A549 (cell line): ENCODE results near the gene THRA. TPM values are rescaled to one million over a fixed set of nuclear protein-coding genes. Genes with fewer than 3 reads are reported as not detected.
A peak's percentile ranks its signal among the peaks of the same experiment; 100 is the strongest.

ENCODE experiments used
- ATAC-seq, 2 experiments: fragments of 200-7000 bp in 1 of 2; fragments of >200 bp in 1 of 2; cut with Nextera tagmentation in 1 of 2; cut with Tn5 transposase in 1 of 2; 3 replicates each; pipeline versions ENCODE4 v1.8.0 to v1.9.1; 2018 to 2020; ENCODE audit warnings: mild to moderate bottlenecking in 1 of 2, moderate library complexity in 1 of 2
- CTCF ChIA-PET: fragments of 300-600 bp; sonication (Branson Sonifier 250); formaldehyde crosslinking; extraction: SDS; loops from one replicate; lab custom pipeline; 2021; ENCODE audit warnings: antibody characterized with exemption, inconsistent platforms; lab: Yijun Ruan, JAX
- POLR2A ChIA-PET: fragments of 350-600 bp; formaldehyde crosslinking; extraction: SDS; loops from one replicate; lab custom pipeline; 2021; ENCODE audit warnings: antibody characterized with exemption, inconsistent platforms; lab: Yijun Ruan, JAX
- DNase-seq, 2 experiments: peaks; one replicate each; pipeline versions ENCODE4 v3.0.0 to v3.0.0-alpha.2; 2011 to 2016; ENCODE audit warnings: low read depth in 1 of 2, low spot score in 1 of 2
- FAIRE-seq: peaks from 2 replicates; lab custom pipeline; 2011; peaks lifted over from hg19 to GRCh38; lab: Jason Lieb, UNC
- H3K27ac ChIP-seq, 2 experiments: fragments of >200 bp; sonication (Bioruptor Twin); formaldehyde crosslinking; 3 replicates each; pipeline ENCODE4 v1.5.1; 2016 to 2017
- H3K4me1 ChIP-seq: fragments of >200 bp; sonication (Bioruptor Twin); formaldehyde crosslinking; 3 replicates; pipeline ENCODE4 v1.6.1; 2016
- H3K4me2 ChIP-seq: fragments of >200 bp; sonication (Bioruptor Twin); formaldehyde crosslinking; 3 replicates; pipeline ENCODE4 v1.6.1; 2016
- H3K4me3 ChIP-seq: fragments of >200 bp; sonication (Bioruptor Twin); formaldehyde crosslinking; 3 replicates; pipeline ENCODE4 v1.5.1; 2016
- H3K9me3 ChIP-seq: fragments of >200 bp; sonication (Bioruptor Twin); formaldehyde crosslinking; 3 replicates; pipeline ENCODE4 v1.6.1; 2016
- CBX2 ChIP-seq: fragments of 200-600 bp; sonication (generic); IDR thresholded peaks from 2 replicates; pipeline ENCODE4 v1.6.1; 2016; ENCODE audit warnings: low read depth, mild to moderate bottlenecking, borderline replicate concordance
- CEBPB ChIP-seq, 2 experiments: fragments of >200 bp in 1 of 2; sonication (Bioruptor Twin) in 1 of 2; formaldehyde crosslinking in 1 of 2; IDR thresholded peaks; 2 replicates each; pipeline ENCODE4 v1.6.1; 2012 to 2016
- E2F6 ChIP-seq: IDR thresholded peaks from 2 replicates; pipeline ENCODE4 v1.6.1; 2012; ENCODE audit warnings: low read depth, borderline replicate concordance
- EHMT2 ChIP-seq: fragments of 200-600 bp; sonication (generic); IDR thresholded peaks from 2 replicates; pipeline ENCODE4 v1.6.1; 2016; ENCODE audit warnings: antibody characterized with exemption, low read depth, mild to moderate bottlenecking, moderate library complexity
- ELK1 ChIP-seq: fragments of 150-350 bp; IDR thresholded peaks from 2 replicates; pipeline ENCODE4 v1.6.1; 2014; ENCODE audit warnings: low read depth, mild to moderate bottlenecking, low read length
- ESRRA ChIP-seq: fragments of 150-350 bp; IDR thresholded peaks from 2 replicates; pipeline ENCODE4 v1.6.1; 2014; ENCODE audit warnings: mild to moderate bottlenecking, low read length, borderline replicate concordance
- FOXS1 ChIP-seq: fragments of 250-450 bp; sonication (Bioruptor Pico); IDR thresholded peaks from 2 replicates; pipeline ENCODE4 v1.5.0; 2020; ENCODE audit warnings: mild to moderate bottlenecking, moderate library complexity
- GATA3 ChIP-seq: IDR thresholded peaks from 2 replicates; pipeline ENCODE4 v1.6.1; 2012; ENCODE audit warnings: borderline replicate concordance
- HDAC2 ChIP-seq: fragments of 200-600 bp; sonication (generic); IDR thresholded peaks from 2 replicates; pipeline ENCODE4 v1.6.1; 2016
- HMGXB4 ChIP-seq: fragments of 250-450 bp; sonication (Bioruptor Pico); IDR thresholded peaks from 2 replicates; pipeline ENCODE4 v1.5.0; 2021; ENCODE audit warnings: mild to moderate bottlenecking, moderate library complexity, borderline replicate concordance
- HOXA7 ChIP-seq: fragments of 250-450 bp; sonication (Bioruptor Pico); IDR thresholded peaks from 2 replicates; pipeline ENCODE4 v1.5.0; 2020; ENCODE audit warnings: mild to moderate bottlenecking, moderate library complexity
- HOXB5 ChIP-seq: fragments of 250-450 bp; sonication (Bioruptor Pico); IDR thresholded peaks from 2 replicates; pipeline ENCODE4 v1.5.0; 2020; ENCODE audit warnings: mild to moderate bottlenecking, moderate library complexity
- MAZ ChIP-seq: fragments of 150-350 bp; IDR thresholded peaks from 2 replicates; pipeline ENCODE4 v1.6.1; 2014; ENCODE audit warnings: antibody characterized with exemption, low read depth, low read length, borderline replicate concordance
- MYC ChIP-seq: IDR thresholded peaks from 2 replicates; pipeline ENCODE4 v1.6.1; 2012; ENCODE audit warnings: mild to moderate bottlenecking, inconsistent platforms, low read length, improper control_type of control experiment, borderline replicate concordance
- POLR2A ChIP-seq: IDR thresholded peaks from 2 replicates; pipeline ENCODE4 v1.6.1; 2012; ENCODE audit warnings: mild to moderate bottlenecking, low read length
- RAD21 ChIP-seq, 2 experiments: fragments of >200 bp in 1 of 2; sonication (Bioruptor Twin) in 1 of 2; formaldehyde crosslinking in 1 of 2; IDR thresholded peaks in 1 of 2; conservative IDR thresholded peaks in 1 of 2; 2 replicates in 1 of 2; 3 replicates in 1 of 2; pipeline ENCODE4 v1.6.1; 2012 to 2018; ENCODE audit warnings: inconsistent platforms in 1 of 2
- REST ChIP-seq: fragments of 200-600 bp; sonication (generic); IDR thresholded peaks from 2 replicates; pipeline ENCODE4 v1.6.1; 2016; ENCODE audit warnings: antibody characterized with exemption, mild to moderate bottlenecking, moderate library complexity
- RNF2 ChIP-seq: fragments of 200-600 bp; sonication (generic); IDR thresholded peaks from 2 replicates; pipeline ENCODE4 v1.6.1; 2016; ENCODE audit warnings: low read depth, mild to moderate bottlenecking, antibody characterized with exemption, moderate library complexity, borderline replicate concordance
- SMC3 ChIP-seq: fragments of >200 bp; sonication (Bioruptor Twin); formaldehyde crosslinking; IDR thresholded peaks from 3 replicates; pipeline ENCODE4 v1.6.1; 2018; ENCODE audit warnings: inconsistent platforms
- ZC3H11A ChIP-seq: fragments of 450-650 bp; IDR thresholded peaks from 2 replicates; pipeline ENCODE4 v1.6.1; 2014; ENCODE audit warnings: antibody characterized with exemption, mild to moderate bottlenecking
- ZSCAN20 ChIP-seq: fragments of 250-450 bp; sonication (Bioruptor Pico); IDR thresholded peaks from 2 replicates; pipeline ENCODE4 v1.8.0; 2022; ENCODE audit warnings: mild to moderate bottlenecking, moderate library complexity
- WGBS: methylation state at CpG from one replicate; pipeline ENCODE4 v1.1.6; 2017; ENCODE audit errors: missing lambda C conversion rate; 5-methylcytosine and 5-hydroxymethylcytosine counted together
- polyA plus RNA-seq, 4 experiments: library from polyadenylated mRNA; depleted of rRNA in 3 of 4; stranded (reverse); fragments of >200 nt; fragmentation: RNase III in 1 of 4; extraction: RNeasy Plus Mini Kit Qiagen cat#74134 plus additional on column Dnase treatment in 1 of 4; gene quantifications; 2 replicates in 3 of 4; 3 replicates in 1 of 4; pipeline ENCODE4 v1.2.3, GENCODE V29; 2011 to 2017
- TF ChIP-seq, protein P1 (sequence below): fragments of >200 bp; sonication (Bioruptor Twin); formaldehyde crosslinking; IDR thresholded peaks from 3 replicates; pipeline ENCODE4 v1.5.1; 2016
- TF ChIP-seq, protein P2 (sequence below): IDR thresholded peaks from 2 replicates; pipeline ENCODE4 v1.6.1; 2012

Gene THRA
- polyA plus RNA-seq, 2 of the 4 experiments (the other 2 are of a cell fraction), result 20.1 to 22.5 TPM

GRCh38 chr17:40074175-40074512 is 11.4 kb downstream of the THRA start (continued):
- TF ChIP-seq, protein P1, sequence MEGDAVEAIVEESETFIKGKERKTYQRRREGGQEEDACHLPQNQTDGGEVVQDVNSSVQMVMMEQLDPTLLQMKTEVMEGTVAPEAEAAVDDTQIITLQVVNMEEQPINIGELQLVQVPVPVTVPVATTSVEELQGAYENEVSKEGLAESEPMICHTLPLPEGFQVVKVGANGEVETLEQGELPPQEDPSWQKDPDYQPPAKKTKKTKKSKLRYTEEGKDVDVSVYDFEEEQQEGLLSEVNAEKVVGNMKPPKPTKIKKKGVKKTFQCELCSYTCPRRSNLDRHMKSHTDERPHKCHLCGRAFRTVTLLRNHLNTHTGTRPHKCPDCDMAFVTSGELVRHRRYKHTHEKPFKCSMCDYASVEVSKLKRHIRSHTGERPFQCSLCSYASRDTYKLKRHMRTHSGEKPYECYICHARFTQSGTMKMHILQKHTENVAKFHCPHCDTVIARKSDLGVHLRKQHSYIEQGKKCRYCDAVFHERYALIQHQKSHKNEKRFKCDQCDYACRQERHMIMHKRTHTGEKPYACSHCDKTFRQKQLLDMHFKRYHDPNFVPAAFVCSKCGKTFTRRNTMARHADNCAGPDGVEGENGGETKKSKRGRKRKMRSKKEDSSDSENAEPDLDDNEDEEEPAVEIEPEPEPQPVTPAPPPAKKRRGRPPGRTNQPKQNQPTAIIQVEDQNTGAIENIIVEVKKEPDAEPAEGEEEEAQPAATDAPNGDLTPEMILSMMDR, result no peak
- no peak for TF ChIP-seq GATA3
- TF ChIP-seq HOXB5 (CRISPR knock-in tag), result no peak

GRCh38 chr17:40074871-40075200 is 12.1 kb downstream of the THRA start:
- Histone ChIP-seq H3K4me3 (no peak overlapping the region), H3K27ac (peak overlapping the region; percentile 95), H3K4me1 (peaks cover 64% of the 10 kb centered on the region), H3K9me3 (no peaks in the 10 kb centered on the region), H3K4me2 (peak overlapping the region; percentile 64)
- DNase-seq, result no peak
- no peak for TF ChIP-seq HOXA7 (CRISPR knock-in tag)
- no peak for TF ChIP-seq HOXB5 (CRISPR knock-in tag)
- TF ChIP-seq, protein P2, sequence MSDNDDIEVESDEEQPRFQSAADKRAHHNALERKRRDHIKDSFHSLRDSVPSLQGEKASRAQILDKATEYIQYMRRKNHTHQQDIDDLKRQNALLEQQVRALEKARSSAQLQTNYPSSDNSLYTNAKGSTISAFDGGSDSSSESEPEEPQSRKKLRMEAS, result no peak
- no peak for TF ChIP-seq CEBPB (IDR thresholded peaks at IDR 0.05)
- TF ChIP-seq POLR2A, result no peak
- no peak for TF ChIP-seq ZC3H11A
- no peak for TF ChIP-seq RAD21 (conservative IDR thresholded peaks at IDR 0.05 in 1 of 2, IDR thresholded peaks at IDR 0.05 in 1 of 2)
- no peak for TF ChIP-seq E2F6
- TF ChIP-seq GATA3, result no peak
- TF ChIP-seq HDAC2, result no peak
- TF ChIP-seq HMGXB4 (CRISPR knock-in tag), result no peak
- TF ChIP-seq FOXS1 (CRISPR knock-in tag), result no peak
- ChIA-PET CTCF (interaction anchor here (0.6 to 34.4 kb wide), 42 partner anchors 3 to 1130 kb away, joined by 3 to 919 read pairs (median 6); partner anchors contain the start of genes CSF3, MED24, NR1D1 and PSMD3), POLR2A (interaction anchor here (0.6 to 1.2 kb wide), 4 partner anchors 12 to 34 kb away, joined by 3 to 5 read pairs (median 4); partner anchors contain the start of gene NR1D1)
- ATAC-seq, result peak in 1 of 2 experiments; percentile 0; a peak in 1 of 6 replicates
- FAIRE-seq, result no peak
- WGBS, result 87% methylated on average over 6 of the region's 6 CpGs

DNA sequence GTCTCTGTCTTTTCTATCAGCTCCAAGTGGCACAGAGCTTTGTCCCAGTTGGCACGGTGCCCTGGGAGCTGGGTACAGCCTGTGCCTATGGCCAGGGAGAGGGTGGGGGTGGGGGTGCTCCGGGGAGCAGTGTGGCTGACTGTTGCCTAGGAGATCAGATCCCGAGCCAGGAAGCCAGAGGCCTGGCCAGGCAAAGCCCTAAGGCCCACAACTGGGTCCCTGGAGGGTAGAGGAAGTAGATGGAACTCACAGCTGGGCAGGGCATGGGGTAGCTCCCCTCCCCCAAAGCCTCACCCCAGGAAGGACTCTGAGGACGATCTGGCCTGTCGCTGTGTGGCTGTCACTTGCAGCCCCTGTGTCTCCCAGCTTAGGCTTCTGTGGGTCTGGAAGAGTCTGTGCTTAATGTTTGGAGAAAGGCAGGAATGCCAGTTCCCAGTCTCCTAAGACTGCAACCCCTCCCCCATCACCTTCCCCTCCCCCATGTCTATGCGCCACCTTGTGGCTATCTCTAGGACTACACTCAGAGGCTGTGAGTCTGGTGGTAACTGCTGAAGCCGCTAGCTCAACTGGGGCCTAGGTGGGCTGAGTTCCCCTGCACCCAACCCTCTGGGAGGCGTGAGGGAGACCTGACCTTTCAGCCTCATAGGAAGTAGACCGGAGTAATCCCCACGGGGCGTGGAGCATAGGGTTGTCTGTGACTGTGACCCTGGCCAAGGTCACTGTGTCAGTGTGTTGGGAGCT is 12.6 kb downstream of the THRA start:
- FAIRE-seq (no peak), DNase-seq (peak in 1 of 2 experiments; percentile 75), ATAC-seq (peak; percentile 6 to 43; a peak in 3 of 6 replicates)
- 14% methylated on average over 10 of the region's 11 CpGs for WGBS
- ChIA-PET CTCF (interaction anchor here (0.6 to 34.4 kb wide), 54 partner anchors 2 to 1131 kb away, joined by 3 to 919 read pairs (median 5); partner anchors contain the start of genes CSF3, MED24, NR1D1 and PSMD3), POLR2A (interaction anchor here (1.1 to 1.2 kb wide), 3 partner anchors 11 to 33 kb away, joined by 3 to 5 read pairs (median 5); partner anchors contain the start of gene NR1D1)
- 0 out of 3 replicates have a peak overlapping the region, but pooled peaks have one; percentile 2 for H3K4me3 ChIP-seq
- peaks cover 59% of the 10 kb centered on the region for H3K4me1 ChIP-seq
- peak overlapping the region; percentile 95 for H3K27ac ChIP-seq
- H3K4me2 ChIP-seq, result peak overlapping the region; percentile 64
- H3K9me3 ChIP-seq, result no peaks in the 10 kb centered on the region
- TF ChIP-seq FOXS1 (CRISPR knock-in tag) (no peak), EHMT2 (no peak), CBX2 (no peak), SMC3 (peak; percentile 99), REST (no peak), ESRRA (no peak), ELK1 (no peak), ZSCAN20 (CRISPR knock-in tag) (no peak), HOXB5 (CRISPR knock-in tag) (0 out of 2 replicates have a peak, but pooled peaks have one; percentile 18), RNF2 (no peak), MYC (no peak), MAZ (no peak)
